ENCODE results near the gene ATG4D.

GRCh38 chr19:10543420-10544241 is at the start of gene ATG4D:
- TF ChIP-seq POLR2A (IDR thresholded peaks at IDR 0.05) = peak in 3 of 4 donors; percentile 61 to 85 (median 62)
- no peak for TF ChIP-seq CTCF (IDR thresholded peaks at IDR 0.05)
- TF ChIP-seq EP300 (IDR thresholded peaks at IDR 0.05) = no peak
- peak; percentile 53 to 73 for TF ChIP-seq POLR2AphosphoS5 (IDR thresholded peaks at IDR 0.05)

Data from upper lobe of left lung (tissue), 4 donors.